ENCODE results near the gene CSTF2. TPM values are rescaled to one million over a fixed set of nuclear protein-coding genes. Genes with fewer than 3 reads are reported as not detected.

The CSTF2 gene, protein sequence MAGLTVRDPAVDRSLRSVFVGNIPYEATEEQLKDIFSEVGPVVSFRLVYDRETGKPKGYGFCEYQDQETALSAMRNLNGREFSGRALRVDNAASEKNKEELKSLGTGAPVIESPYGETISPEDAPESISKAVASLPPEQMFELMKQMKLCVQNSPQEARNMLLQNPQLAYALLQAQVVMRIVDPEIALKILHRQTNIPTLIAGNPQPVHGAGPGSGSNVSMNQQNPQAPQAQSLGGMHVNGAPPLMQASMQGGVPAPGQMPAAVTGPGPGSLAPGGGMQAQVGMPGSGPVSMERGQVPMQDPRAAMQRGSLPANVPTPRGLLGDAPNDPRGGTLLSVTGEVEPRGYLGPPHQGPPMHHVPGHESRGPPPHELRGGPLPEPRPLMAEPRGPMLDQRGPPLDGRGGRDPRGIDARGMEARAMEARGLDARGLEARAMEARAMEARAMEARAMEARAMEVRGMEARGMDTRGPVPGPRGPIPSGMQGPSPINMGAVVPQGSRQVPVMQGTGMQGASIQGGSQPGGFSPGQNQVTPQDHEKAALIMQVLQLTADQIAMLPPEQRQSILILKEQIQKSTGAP
- total RNA-seq = 13.8 and 23.2 TPM in 2 replicates

GRCh38 chrX:100819837-100820666, at the start of gene CSTF2:
TSS of gene CSTF2 (plus strand) at chrX:100820391. CDS start at chrX:100820417, 26 bp downstream.

GRCh38 chrX:100874325-100874724, 54.1 kb downstream of the CSTF2 start, which contains the start of gene NOX1:
TSS of gene NOX1 (minus strand) at chrX:100874359. CDS start at chrX:100874139, 220 bp downstream.

Other genes starting within 250 kb of the CSTF2 start
- gene TNMD, start 235.5 kb upstream of the CSTF2 start, total RNA-seq = under 0.01 TPM in 1 of 2 replicates, not detected in the other
- 32.4 and 84.7 TPM in 2 replicates for gene TSPAN6, start 183.6 kb upstream of the CSTF2 start, total RNA-seq
- 6.8 and 59.6 TPM in 2 replicates for gene SRPX2, start 176.2 kb upstream of the CSTF2 start, total RNA-seq
- 27.7 and 30.8 TPM in 2 replicates for gene SYTL4, start 88.3 kb upstream of the CSTF2 start, total RNA-seq
- gene NOX1, start 54.0 kb downstream of the CSTF2 start, total RNA-seq = not detected in 2 replicates
- 0.06 TPM in 1 of 2 replicates, not detected in the other for gene XKRX, start 108.5 kb downstream of the CSTF2 start, total RNA-seq
- not detected in 2 replicates for gene ARL13A, start 149.3 kb downstream of the CSTF2 start, total RNA-seq
- gene TRMT2B, start 231.7 kb downstream of the CSTF2 start, total RNA-seq = 10.4 and 17.5 TPM in 2 replicates